Activated CD4-positive, alpha-beta T cell treated with anti-CD3 and anti-CD28 coated beads for 4 hours (primary cell): ENCODE results near the gene ISG15.
"Not testable (repeated sequence)": the region's sequence is repeated elsewhere in the genome, so short reads cannot be mapped to it uniquely, and the experiment has no call there.

Experiments used
- DNase-seq, 2 donors: peaks; one replicate each; pipeline ENCODE4 v3.0.0-alpha.2; 2020

Gene ISG15

DNA sequence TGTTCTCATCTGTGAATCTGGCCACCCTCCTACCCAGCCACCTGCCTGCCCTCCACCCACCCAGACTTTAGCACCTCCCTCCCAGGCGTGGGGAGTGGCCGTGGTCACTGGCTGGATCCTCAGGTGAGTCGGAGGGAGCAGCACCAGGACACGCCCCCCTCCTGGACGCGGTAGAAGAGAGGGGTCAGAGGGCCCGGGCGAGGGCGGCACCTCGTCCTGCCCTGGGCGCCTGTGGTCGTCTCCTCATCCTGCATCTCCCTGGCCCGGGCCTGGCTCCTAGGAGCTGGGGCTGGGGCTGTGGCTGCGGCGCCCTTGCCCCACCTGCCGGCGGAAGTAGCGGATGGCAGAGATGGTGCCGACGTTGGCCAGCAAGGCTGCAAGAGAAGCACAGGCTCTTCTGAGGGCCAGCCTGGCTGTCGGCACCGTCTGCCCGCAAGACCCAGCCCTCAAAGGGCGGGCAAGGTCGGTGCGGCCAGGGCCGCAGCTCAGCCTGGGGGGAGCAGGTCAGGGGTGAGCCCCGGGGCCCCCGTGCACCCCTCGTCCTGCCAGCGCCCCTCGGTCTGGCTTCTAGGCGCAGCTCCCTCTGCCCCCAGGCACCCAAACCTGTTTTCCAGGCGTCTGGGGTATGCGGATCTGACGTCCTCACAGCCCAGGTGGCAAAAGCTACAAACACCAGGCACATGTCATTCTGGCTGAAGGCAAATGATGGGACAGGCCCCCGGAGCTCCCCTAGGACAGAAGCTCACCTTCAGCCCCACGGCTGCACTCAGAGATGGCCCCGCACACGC is 37.2 kb upstream of the ISG15 start:
- peak; percentile 52 to 67 for DNase-seq

GRCh38 chr1:976791-977190 is 36.5 kb upstream of the ISG15 start:
- not testable (repeated sequence) for DNase-seq

DNA sequence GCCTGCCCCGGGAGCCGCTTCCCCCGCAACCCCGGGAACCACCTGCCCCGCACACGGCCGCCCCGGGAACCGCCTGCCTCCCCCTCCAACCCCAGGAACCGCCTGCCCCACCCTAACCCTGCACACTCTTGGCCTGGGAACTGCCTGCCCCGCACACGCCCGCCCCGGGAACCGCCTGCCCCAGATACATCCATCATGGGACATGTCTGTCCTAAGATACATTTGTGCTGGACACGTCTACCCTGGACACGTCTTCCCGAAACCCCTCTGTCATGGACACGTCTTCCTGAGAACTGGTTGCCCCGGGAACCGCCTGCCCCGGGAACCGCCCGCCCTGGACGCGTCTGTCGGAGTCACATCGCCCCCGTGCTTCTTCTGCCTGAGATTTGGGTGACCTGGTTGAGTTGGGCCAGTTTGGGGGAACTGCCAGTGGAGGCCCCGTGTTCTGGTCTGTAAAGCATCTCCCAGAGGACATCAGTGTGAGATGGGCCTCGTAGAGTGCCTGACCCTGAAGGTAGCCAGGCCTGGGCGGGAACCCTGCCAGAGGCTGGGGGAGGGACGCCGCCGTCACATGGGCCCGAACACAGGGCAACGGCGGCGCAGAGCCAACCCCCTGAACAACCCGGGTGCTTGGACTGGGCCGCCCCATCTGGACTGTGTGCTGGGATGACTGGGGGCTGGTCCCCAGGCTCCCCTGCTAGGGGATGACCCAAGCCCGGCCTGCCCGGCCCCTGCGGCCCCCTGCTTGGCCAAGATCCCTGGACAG is 35.0 kb upstream of the ISG15 start:
- DNase-seq, result no peak

- DNase-seq, result no peak
Measured at GRCh38 chr1:978835-979743, 34.2 kb upstream of the ISG15 start.

DNA sequence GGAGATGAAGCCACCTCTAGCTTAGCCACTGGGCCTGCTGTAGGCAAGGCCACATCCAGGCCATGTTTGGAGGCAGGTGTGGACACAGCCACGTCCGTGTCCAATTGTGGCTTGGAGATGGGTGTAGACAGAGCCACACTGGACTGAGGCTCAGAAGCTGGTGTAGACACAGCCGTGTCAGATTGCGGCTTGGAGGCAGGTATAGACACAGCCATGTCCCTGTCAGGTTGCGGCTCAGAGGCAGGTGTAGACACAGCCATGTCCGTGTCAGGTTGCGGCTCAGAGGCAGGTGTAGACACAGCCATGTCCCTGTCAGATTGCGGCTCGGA is 33.6 kb upstream of the ISG15 start:
- DNase-seq, result no peak

DNA sequence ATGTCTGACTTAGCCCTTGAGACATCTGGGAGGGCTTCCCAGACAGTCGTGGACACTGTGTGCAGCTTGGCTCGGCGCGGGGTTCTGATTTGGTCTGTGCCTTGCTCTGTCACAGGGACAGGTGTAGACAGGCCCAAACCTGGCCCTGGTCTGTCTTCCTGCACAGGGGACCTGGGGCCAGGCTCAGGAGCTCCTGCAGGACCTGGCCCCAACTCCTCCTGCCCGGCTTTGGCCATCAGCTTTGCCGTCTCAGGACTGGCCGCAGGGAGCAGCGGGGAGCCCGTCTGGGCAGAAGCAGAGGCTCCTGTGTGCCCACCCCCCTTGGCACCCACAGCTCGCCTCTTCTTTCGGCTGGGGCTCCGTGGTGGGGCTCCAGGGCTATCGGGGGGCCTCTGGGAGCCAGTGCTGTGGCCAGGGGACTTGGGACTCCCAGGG is 33.1 kb upstream of the ISG15 start:
- DNase-seq, result no peak

GRCh38 chr1:980602-981395 is 32.5 kb upstream of the ISG15 start:
- no peak for DNase-seq

DNA sequence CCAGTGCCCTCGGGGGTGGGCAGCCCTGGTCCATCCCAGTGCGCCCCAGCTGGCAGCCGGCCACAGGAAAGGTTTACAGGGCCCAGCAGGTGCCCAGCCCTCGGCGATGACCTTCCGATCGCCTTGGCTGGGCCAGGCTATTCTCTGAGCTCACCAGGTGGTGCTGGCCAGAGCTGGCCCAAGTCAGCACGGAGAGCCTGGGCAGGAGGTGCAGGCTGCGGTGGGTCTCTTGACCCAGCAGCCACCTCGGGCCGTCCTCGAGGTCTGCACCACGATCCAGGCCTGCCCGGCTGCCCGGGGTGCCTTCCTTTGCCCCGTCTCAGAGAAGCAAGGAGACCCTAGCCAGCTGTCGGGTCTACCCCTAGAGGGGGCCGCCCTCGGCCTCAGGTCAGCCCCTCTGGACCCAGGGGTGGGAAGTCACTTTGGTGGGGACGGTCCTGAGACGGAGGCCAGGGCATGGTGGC is 31.8 kb upstream of the ISG15 start:
- DNase-seq, result no peak

- DNase-seq, result no peak
Measured at GRCh38 chr1:981955-982558, 31.2 kb upstream of the ISG15 start, which contains the start of gene PERM1. TSS of gene PERM1 (minus strand) at chr1:982093. CDS start at chr1:981029, 1,064 bp downstream.

DNA sequence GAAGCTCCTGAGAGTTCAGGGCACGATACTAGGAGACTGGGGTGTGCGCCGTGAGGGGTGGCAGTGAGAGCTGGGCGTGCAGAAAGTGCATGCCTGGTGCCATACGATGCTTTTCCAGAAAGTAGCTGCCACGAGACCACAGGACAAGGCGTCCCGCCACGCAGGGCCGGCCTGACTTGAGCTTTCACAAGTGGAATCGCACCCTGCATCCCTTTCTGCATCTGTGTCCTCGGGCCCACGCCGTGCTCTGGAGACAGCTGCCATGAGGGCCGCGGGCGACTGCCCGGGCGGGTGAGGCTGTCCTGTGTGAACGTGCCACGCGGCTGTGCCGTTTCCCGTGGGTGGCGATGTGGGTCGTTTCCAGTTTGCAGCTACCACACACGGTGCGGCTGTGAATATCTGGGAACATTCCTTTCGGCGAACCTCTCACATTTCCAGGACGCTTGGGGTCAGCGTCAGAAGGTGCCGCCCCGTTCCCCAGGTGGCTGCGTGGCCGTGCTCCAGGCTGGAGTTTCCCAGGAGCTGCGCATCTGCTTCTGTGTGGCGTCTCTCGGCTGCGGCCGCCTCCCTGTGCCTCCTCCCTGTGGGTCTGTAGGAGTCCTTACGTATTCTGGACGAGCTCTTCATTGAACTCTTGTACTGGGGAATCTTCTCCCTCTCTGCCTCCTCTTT is 30.4 kb upstream of the ISG15 start:
- DNase-seq, result no peak

DNA sequence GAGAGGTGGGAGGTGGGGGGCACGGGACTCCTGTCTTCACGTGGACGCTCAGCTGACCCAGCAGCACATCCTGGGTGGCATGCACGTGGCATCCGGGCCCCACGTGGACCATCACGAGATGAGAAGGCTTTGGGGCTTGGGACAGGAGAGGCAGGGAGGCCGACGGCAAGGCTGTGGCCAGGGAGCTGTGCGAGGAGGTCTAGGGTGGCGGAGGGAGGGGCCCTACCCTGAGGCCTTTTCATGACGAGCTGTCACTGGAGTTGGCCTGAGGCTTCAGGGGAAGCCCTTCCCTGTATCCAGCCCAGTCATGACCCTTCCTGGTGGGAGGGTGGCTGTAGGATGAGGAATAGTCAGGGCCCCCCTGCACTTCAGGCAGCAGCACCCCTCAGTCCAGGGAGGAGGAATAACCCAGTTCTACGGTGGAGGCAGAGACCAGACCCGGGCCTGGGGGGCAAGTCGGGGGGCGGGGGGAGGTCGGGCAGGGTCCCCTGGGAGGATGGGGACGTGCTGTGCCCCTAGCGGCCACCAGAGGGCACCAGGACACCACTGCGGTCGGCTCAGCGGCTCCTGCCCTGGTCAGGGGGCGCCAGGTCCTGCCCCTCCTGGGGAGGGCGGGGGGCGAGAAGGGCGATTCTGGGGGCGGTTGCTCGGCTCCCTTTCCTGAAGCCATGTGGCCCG is 29.4 kb upstream of the ISG15 start:
- peak; percentile 56 to 66 for DNase-seq

DNA sequence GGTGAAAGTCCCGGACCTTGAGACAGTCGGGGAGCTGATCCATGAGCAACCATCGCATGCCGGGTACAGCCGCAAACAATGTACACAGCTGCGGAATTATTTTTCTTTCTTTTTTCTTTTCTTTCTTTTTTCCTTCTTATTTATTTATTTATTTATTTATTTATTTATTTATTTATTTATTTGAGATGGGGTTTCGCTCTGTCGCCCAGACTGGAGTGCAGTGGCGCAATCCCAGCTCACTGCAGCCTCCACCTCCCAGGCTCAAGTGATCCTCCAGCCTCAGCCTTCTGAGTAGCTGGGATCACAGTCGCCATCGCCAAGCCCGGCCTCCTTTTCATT is 28.9 kb upstream of the ISG15 start:
- DNase-seq, result no peak

GRCh38 chr1:985126-985525 is 28.2 kb upstream of the ISG15 start:
- no peak for DNase-seq

DNA sequence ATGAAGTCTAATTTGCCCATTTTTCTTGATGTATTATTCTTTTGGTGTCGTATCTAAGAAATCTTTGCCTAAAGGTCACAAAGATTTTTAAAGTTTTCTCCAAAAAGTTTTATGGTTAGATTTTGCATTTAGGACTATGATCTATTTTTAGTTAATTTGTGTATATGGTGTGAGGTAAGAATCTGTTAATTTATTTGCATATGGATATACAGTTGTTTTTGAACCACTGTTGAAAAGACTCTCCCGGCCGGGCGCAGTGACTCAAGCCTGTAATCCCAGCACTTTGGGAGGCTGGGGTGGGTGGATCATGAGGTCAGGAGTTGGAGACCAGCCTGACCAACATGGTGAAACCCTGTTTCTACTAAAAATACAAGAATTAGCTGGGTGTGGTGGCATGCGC is 25.2 kb upstream of the ISG15 start:
- not testable (repeated sequence) for DNase-seq

DNA sequence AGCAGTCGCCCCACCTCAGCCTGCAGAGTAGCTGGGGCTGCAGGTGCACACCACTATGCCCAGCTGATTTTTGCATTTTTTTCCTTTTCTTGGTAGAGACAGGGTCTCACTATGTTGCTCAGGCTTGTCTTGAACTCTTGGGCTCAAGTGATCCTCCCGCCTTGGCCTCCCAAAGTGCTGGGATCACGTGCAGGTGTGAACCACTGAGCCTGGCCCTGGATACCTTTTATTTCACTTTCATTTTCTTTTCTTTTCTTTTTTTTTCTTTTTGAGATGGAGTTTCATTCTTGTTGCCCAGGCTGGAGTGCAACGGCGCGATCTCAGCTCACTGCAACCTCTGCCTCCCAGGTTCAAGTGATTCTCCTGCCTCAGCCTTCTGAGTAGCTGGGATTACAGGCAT is 22.0 kb upstream of the ISG15 start:
- not testable (repeated sequence) for DNase-seq

GRCh38 chr1:991895-992294 is 21.4 kb upstream of the ISG15 start:
- no peak for DNase-seq

- DNase-seq, result no peak
Measured at GRCh38 chr1:992362-992761, 20.9 kb upstream of the ISG15 start.

DNA sequence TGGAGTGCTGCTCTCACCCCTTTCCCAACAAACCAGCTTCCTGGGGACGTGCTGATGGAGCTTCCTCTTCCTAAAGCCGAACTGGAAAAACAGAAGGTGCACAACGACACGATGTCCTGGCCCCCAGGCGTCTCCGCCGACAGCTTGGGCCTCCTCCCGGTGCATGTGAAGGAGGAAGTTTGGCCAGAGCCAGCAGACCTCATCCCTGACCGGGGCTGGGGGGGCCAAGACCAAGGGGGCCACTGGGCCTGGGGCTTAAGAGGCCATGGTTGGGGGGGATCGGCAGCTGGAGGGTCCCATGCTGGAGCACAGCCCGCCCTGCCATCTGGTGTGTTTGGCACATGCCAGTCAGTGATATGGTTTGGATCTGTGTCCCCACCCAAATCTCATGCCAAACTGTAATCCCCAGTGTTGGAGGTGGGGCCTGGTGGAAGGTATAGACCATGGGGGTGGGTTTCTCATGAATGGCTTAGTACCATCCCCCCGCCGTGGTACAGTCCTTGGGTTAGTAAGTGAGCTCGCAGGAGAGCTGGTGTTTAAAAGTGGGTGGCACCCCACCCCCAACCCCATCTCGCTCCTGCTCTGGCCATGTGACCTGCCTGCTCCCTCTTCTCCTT is 19.8 kb upstream of the ISG15 start:
- no peak for DNase-seq

DNA sequence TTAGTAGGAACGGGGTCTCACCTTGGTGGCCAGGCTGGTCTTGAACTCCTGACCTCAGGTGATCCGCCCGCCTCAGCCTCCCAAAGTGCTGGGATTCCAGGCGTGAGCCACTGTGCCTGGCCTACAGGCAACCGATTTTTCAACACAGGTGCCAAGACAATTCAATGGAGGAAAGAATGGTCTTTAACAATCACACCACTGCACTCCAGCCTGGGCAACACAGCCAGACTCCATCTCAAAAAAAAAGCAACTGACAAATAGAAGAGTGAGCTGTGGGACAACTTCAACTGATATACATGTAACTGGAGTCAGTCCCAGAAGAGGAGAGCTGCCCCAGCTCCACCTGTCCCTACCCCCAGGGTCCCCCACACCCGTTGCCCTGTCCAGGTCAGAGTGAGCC is 18.8 kb upstream of the ISG15 start:
- not testable (repeated sequence) for DNase-seq
